Raji (cell line): Measurements from ENCODE around the gene MAPK8IP1.

Experiments
- POLR2A ChIP-seq: IDR thresholded peaks from 2 replicates; pipeline ENCODE4 v1.6.1; 2011; ENCODE audit warnings: low read depth, low read length, control low read depth; ENCODE audit not compliant: insufficient read depth

MAPK8IP1 gene

DNA sequence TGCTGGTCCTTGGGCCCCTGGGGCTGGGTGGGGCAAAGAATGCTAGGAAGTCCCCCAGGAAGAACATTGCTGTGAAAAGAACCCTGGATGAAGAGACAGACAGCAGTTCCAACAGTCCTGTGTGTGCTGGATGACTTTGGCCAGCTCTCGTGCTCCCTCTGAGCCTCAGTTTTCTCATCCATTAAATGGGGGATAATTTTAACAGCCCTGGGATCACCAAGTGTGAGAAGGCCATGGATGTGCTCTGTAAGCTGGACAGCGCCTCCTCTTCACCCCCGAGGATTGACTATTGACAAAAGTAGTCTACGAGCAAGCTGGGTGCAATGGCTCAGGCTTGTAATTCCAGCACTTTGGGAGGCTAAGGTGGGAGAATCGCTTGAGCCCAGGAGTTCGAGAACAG is 39.5 kb downstream of the MAPK8IP1 start:
- no peak for TF ChIP-seq POLR2A

DNA sequence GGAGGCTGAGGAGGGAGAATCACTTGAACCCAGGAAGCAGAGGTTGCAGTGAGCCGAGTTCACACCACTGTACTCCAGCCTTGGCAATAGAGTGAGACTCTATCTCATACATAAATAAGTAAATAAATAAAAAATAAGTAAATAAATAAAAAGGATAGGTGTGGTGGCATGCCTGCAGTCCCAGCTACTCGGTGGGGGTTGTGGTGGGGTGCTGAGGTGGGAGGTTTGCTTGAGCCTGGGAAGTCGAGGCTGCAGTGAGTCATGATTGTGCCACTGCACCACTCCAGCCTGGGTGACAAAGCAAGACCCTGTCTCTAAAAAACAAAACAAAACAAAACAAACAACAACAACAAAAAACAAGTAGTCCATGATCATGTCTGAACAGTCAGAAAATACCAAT is 40.1 kb downstream of the MAPK8IP1 start:
- no peak for TF ChIP-seq POLR2A

DNA sequence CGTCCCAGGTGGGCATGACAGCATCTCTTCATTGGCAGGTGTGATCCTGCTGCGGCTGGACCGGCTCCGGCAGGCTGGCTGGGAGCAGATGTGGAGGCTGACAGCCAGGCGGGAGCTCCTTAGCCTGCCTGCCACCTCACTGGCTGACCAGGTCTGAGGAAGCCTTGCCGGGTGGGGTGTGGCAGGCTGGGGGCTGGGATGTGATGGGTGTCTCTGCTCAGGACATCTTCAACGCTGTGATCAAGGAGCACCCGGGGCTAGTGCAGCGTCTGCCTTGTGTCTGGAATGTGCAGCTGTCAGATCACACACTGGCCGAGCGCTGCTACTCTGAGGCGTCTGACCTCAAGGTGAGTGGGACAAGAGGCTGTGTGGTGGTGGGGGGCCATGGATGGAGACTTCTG is 40.5 kb downstream of the MAPK8IP1 start:
- no peak for TF ChIP-seq POLR2A

DNA sequence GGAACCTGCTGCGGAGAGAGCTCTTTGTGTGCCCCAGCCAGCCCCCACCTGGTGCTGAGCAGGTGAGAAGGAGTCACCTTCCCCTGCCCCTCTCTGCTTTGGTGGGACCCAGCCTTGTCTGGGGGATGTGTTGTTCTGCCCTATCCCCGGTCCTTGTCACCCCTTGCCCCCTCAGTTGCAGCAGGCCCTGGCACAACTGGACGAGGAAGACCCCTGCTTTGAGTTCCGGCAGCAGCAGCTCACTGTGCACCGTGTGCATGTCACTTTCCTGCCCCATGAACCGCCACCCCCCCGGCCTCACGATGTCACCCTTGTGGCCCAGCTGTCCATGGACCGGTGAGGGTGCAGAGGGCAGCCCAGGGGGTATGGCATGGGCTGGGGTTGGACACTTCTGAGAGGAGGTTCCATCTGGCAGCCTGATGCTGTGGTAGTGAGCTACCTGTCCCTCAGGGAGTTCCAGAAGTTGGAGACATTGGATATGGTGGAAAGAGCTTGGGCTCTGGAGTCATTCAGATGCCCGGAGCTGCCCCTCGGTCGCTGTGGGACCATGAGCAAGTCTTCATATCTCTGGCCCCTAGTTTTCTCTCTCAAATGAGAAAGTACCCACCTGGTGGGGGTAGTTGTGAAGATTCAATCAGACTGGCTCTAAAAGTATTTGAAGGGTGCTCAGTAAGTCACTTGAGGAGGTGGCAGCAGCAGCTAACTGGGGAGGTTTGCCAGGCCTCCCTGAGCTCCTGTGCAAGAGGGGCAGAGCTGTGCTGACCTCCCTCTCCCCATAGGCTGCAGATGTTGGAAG is 41.3 kb downstream of the MAPK8IP1 start:
- no peak for TF ChIP-seq POLR2A

DNA sequence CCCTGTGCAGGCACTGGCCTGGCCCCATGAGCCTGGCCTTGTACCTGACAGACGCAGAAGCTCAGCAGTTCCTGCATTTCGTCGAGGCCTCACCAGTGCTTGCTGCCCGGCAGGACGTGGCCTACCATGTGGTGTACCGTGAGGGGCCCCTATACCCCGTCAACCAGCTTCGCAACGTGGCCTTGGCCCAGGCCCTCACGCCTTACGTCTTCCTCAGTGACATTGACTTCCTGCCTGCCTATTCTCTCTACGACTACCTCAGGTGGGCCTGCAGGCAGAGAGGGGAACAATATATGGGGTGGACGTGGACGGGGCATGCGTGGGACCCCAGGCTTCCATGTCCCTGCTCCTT is 41.9 kb downstream of the MAPK8IP1 start:
- TF ChIP-seq POLR2A: no peak

DNA sequence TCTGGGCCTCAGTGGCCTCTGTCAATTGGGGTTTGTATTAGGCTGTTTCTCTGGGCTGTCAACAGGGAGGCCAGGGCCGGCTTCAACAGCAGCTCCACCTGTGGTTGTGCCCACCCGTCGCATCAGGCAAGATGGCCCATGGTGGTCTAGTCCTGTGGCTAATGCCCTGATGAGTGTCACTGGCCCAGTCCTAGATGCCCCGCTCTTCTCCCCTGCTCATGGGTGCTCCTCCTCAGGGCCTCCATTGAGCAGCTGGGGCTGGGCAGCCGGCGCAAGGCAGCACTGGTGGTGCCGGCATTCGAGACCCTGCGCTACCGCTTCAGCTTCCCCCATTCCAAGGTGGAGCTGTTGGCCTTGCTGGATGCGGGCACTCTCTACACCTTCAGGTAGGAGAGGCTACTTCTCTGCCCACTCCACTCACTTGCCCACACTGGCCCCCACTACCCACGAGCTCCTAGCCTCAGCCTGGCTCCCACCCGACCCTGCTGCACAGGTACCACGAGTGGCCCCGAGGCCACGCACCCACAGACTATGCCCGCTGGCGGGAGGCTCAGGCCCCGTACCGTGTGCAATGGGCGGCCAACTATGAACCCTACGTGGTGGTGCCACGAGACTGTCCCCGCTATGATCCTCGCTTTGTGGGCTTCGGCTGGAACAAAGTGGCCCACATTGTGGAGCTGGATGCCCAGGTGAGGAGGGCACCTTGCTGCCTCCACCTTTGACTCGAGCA is 42.4 kb downstream of the MAPK8IP1 start:
- TF ChIP-seq POLR2A: no peak

DNA sequence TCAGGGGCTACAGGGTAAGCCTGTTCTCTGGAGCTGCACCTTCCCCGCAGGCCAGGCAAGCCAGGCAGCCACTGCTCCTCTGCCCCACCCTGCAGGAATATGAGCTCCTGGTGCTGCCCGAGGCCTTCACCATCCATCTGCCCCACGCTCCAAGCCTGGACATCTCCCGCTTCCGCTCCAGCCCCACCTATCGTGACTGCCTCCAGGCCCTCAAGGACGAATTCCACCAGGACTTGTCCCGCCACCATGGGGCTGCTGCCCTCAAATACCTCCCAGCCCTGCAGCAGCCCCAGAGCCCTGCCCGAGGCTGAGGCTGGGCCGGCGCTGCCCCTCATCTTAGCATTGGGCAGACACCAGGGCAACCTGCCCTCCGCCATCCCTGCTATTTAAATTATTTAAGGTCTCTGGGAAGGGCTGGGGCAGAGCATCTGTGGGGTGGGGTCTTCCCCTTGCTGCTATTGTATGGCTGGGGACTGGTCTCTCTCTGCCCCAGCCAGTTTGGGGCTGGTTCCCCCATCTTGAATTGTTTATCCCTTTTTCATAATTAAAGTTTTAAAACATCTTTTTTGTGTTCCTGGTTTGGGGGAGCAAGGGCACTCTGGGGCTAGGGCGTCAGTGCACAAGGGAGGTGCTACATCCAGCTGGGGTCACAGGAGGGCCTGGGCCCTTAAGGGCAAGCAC is 43.2 kb downstream of the MAPK8IP1 start:
- no peak for TF ChIP-seq POLR2A

DNA sequence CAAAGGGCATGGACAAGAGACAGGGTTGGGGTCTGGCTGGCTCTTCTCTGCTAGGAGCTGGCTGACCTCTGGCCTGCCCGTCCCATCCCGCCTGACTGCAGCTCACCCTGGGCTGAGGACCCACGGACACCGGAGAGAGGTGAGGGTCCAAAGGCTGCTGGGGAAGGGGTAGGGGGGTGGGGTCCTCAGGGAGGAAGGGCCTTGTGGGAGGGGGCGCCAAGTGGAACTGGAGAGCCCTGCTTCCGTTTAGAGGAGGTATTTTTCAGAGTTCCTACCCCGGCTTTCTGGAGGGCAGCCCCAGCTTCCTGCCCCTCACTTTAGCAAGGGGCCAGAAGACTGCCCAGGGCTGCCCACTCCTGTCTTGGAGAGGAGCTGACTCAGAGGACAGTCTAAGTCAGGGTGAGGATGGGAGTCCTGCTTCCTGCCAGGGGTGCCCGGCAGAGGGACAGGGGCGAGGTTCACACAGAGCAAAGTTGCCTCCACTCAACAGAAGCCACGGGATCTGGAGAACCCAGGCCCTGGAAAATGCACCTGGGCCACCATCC is 44.1 kb downstream of the MAPK8IP1 start:
- TF ChIP-seq POLR2A: no peak

DNA sequence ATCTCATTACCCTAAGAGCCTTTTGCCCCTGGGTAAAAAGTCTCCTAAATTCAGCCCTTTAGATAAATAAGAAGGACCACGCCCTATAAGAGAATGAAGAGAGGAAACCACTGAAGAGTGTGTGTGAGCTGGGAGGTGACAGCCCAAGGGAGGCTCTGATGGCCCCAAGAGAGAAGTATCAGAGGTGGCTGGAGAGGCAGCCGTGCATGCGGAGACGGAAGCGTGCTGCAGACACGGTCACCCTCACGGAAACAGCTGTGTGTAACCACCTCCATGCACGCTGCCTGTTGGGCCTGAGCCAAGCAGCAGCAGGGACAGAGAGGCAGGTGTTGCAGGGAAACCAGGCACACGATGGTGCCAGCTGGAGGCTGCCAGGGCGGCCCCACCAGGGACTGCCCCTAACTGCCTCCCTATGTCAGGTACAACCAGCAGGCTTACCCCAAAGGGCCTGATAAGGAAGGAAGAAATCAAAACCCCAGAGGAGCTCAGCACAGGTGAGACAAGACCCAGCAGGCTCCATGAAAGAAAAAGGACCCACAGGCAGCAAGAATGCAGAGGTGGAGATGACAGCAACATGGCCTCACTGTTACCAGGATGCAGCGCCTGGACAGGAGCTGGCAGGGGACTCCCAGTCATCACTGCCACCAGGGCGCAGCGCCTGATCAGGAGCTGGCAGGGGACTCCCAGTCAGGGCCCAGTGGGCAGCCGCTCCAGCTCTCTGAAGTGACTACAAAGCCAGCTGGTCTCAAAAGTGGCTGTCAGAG is 44.8 kb downstream of the MAPK8IP1 start:
- peak; percentile 31; the same call in 1 of the 2 replicates for TF ChIP-seq POLR2A

DNA sequence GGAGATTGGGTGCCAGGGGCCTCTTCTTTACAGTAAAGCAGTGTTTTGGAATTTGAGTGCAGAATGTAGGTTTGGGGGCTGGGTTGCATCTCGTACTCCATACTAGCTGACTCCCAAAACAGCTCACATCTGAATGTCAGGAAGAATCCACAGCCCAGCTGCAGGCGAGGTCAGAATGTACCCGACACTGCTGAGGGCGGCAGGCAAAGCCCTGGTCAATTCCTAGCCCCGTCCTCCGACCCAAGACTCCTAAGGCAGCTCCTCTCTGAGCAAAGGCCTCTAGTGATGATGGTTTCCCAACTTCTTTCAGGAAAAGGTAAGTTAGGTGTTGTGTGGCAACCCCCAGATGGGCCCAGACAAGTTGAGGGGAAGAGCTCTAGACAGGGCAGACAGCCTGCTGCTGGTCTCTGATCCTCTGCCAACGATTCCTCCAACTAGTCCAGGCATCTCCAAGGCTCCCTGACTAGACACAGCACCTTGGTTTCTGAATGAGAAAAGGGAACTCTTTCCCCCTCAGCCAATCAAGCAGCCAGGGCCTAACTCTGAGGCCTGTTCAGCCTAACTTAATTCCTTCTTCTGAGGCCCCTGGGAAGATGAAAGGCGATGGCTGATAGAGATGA is 45.6 kb downstream of the MAPK8IP1 start:
- no peak for TF ChIP-seq POLR2A

DNA sequence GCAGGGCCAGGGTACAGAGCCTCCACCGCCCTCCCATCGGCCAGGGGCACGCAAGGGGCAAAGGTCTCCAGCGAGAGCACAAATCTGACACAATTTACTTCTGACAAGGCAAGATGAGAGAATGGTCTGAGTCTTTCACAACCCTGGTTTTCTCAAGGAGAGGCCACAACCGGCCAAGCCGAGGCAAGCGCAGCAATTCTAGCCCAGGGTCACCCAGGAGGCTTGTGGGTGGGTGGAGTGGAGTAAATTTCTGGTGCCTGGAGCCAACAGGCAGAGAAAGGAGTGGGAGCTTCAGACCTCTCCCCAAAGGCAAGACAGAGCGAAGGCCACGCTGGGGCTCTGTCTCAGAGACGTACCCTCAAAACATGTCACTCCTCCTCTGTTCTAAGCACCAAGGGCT is 46.3 kb downstream of the MAPK8IP1 start:
- no peak for TF ChIP-seq POLR2A

DNA sequence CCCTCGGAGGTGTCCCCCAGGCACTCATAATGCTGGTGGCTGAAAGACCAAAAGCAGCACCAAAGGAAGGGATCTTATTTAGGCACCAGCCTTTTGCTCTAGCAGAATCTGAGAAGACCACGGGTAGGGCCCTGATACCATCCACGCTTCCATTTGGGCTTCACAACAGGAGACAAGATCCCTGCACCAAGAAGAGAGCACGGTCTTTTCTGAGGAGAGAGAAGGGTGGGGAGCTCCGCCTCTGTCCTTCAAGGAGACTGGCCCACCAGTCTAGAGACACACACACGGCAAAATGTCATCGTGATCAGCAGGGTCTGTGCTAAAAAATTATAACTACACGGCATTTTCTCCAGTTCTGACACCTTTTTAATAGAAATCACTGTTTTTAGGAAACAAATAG is 46.8 kb downstream of the MAPK8IP1 start:
- TF ChIP-seq POLR2A: no peak

DNA sequence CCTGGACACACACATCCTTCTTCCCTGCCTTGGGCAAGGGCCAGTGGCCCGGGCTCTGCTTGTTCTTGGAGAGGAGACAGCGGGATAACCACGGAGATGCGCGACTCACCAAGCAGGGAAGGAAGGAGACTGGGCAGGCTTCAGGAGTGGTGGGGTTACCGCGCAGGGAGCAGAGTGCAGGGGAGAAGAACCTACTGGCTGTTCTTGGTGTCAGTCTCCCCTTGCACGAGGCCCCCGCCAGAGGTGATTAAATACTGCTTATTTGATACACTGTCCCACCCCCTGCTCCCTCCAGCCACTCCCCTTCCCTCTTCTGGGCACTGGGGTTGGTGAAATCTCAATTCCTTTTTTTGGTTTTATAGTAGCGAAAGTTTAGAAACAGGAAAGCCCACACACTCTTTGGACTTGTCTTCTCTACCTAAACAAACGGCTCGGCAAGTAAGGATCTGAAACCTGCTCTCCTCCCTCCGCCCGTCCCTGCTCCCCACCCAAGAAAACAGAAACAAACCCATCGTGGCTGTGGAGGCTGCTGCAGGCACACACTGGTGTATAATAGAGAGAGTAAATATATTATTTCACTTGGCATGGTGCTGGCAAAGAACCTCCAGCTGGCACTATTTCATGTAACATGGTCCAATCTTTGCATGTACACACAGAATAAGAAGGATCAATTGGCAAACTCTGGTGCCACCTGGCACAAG is 47.8 kb downstream of the MAPK8IP1 start:
- TF ChIP-seq POLR2A: no peak
